ENCODE data around the gene IFNA8.
"Not testable (repeated sequence)": the region's sequence is repeated elsewhere in the genome, so short reads cannot be mapped to it uniquely, and the experiment has no call there.

IFNA8 gene

DNA sequence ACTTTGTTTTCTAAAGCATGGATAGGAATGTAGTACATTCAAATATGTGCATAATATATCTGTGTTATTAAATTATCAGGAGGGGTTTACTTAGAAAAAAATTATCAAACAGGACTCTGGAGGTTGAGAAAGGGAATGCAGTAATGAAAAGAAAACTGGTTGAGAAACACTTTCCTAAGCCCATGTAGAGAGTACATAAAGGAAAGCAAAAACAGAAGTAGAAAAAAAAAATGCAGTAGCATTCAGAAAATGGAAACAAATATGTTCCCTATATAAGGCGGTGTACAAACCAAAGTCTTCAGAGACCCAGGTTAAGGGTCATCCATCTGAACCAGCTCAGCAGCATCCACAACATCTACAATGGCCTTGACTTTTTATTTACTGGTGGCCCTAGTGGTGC is at the start of gene IFNA8:
Gene IFNA8, plus strand, starts transcription at position 301 of the 400 bp plus-strand sequence. Its CDS starts 60 bp downstream, at position 361.
- no peak for DNase-seq

DNA sequence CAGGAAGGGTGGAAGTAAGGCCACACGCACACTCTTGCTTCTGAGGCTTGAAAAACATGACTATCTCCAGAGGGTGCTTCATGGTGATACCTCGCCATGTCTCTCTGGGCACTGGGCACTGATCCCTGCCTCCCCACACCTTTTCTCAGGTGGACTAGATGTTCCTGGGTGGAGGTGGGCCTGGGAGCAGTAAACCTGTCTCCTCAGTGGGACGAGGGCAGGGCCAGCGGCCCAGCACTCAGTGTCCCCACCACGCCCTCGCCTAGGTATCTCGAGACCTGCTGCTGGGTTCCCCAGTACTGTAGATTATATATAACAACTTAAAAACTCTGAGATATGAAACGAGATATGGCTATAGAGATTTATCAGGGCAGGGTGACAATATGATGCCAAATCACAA is 46.6 kb upstream of the IFNA8 start:
- no peak for DNase-seq

DNA sequence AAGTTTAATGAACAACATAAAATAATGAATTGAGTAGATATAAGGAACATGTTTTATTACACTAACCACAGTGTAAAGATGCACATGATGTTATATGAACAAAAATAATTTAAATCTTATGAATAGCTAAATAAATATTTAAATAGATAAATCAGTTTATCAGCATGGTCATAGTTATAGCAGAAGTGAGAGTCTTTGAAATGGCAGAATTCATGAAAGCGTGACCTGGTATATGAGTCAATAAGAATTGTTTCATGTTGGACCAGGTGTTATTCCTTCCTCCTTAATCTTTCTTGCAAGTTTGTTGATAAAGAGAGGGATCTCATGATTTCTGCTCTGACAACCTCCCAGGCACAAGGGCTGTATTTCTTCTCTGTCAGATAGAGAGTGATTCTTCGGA is 41.7 kb upstream of the IFNA8 start:
- DNase-seq: not testable (repeated sequence)

DNA sequence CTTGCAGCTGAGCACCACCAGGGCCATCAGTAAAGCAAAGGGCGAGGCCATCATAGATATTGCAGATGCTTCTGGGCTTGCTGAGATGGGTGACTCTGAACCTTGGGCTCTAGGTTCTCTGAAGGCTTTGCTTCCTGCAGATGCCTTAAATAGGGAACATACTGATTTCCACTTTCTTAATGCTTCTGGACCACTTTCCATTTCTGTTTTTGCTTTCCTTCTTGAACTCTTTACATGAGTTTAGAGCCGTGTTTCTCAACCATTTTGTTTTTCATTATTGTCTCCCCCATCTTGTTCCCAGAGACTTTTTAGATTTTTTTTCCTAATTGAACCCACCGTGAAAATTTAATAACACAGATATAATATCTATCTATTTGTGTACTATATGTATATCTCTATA is 41.0 kb upstream of the IFNA8 start, which contains the start of gene IFNA13:
Gene IFNA13, minus strand, starts transcription at position 101 of the 400 bp plus-strand sequence. Its CDS starts 47 bp downstream, at position 54.
- DNase-seq: no peak

DNA sequence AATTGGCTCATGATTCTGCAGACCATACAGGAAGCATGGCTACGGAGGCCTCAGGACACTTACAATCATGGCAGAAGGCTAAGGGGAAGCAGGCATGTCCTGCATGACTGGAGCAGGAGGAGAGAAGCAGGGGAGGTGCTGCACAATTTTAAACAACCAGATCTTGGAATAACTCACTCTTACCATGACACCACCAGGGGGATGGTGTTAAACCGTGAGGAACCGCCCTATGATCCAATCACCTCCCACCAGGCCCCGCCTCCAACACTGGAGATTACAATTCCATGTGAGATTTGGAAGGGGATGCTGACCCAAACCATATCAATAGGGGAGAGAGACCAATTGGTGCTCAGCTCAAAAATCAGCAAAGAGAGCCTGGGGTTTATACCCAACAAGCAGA is 37.5 kb upstream of the IFNA8 start:
- not testable (repeated sequence) for DNase-seq

DNA sequence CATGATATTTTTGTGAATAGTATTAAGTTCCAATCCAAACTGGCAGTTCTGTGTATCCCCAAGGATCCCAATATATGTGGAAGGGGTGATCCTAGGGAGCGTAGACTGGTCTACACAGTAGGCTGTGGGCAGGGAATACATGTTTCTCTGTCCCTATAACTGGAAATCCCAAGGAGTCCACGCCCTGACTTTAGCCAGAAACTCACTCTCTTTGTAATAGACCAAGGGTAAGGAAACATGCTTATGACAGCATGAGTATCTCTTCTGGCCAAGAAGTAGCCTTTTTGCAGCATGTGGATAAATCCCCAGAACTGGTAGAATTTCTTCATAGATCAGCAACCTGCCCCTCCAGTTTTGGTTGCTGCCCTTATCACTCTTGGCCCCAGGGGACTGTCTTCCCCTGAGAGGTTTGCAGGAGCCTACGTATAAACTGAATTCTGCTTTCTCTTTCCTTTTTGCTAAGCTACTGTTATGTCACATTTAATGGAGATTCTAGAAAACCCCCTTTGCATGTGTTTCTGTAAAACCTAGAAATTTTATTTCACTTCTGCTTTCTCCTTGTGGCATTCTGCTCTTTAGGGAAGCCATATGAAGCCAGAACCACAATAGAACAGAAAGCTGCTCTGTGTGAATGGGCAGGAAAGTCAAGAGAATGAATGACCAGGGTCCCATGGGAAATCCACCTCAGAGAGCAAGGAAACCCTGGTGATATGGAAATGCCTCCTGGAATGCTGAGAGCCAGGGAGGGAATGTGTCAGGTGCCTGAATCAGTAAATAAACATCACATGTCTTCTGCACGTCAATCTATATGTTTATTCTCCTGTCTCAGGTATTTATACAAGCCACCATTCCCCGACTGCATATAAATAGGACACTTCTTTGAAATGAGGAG is 27.2 kb upstream of the IFNA8 start:
- no peak for DNase-seq

DNA sequence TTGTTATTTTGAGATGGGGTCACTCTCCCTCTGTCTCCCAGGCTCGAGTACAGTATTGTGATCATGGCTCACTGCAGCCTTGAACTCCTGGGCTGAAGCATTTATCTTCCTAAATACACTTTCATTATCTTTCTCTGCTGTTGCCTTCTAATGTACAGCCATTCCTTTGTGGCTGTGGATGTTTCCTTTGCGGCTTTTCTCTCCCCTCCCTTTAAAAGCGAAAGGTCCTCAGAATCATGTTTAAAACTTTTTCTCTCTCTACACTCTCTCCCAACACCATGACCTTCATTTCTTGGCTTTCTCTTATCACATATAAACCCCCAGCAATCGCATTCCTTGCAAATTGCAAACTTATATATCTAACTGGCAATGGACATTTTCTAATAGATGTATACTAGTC is 25.3 kb upstream of the IFNA8 start:
- no peak for DNase-seq

DNA sequence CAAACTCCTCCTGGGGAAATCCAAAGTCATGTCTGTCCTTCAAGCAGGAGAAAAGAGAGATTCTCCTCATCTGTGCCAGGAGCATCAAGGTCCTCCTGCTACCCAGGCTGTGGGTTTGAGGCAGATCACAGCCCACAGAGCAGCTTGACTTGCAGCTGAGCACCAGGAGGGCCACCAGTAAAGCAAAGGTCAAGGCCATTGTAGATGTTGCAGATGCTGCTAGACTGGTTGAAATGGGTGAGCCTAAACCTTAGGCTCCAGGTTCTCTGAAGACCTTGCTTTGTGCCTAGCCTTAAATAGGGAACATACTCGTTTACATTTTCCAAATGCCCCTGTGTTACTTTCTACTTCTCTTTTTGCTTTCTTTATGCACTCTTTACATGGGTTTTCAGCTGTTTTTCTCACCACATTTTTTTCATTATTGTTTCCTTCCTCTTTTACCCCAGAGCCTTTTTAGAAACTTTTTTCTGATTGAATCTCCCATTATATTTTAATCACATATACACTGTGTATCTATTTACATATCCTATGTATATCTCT is 23.7 kb upstream of the IFNA8 start, which contains the start of gene IFNA2:
Gene IFNA2, minus strand, starts transcription at position 268 of the 540 bp plus-strand sequence. Its CDS starts 69 bp downstream, at position 199.
- DNase-seq: no peak

DNA sequence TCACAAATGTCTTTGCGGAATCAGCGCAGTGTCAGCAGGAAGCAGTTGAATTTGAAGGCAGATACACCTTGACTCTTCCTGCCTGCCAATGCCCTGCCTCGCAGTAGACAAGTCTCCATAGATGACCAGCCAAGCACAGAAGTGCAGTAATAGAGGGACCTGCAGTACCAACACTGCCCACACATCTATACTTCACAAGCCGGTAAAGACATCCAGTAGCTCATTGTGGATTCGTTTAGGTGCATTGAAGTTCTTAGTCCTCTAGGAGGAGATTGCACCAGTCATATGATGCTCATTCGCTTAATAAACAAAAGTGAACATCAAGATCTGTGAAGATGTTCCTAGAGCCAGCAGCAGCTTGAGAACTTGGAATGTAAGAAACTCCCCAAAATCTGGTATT is 16.6 kb upstream of the IFNA8 start:
- no peak for DNase-seq

DNA sequence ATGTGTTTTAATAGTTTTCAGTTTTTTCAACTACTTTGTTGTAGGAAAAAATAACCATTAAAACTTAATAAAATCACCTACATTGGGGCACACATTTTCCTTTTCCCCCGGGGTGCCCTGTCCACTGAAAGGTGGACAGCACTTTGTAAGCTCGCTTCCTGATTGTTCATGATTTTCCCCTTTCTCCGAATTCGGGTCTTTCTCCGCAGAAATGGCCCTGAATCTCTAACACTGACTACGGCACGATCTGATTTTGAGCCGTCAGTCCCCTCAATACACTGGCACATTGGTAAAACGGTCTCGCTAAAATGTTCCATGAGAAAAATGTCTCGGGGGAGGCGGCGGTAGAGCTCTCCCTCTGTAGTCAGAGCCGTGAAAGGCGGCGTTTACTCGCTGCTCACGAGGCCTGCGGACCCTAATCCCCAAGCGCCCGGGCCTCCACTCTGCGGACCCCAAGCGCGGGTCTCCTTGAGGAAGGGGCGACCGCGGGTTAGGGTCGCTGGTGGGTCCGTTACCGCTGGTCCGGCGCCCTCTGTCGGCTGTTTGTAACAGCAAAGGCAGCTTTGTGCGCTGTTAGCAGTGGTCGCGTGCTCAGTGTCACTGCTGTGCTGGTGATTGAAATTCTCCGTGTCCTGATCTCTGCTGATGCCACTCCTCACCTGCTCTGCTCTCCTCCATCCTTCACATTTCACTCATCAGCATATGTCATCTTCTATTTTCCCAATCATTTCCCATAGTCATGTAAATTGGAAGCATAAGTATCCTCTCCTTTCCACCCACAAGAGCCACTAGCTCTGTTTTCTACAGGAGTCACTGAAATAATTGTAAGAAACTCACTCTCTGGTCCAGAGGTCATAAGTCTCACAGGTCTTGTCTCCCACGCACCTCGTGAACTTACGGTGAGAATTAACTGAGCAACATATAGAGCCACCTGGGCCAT is 12.9 kb upstream of the IFNA8 start:
- peak; percentile 55 for DNase-seq

DNA sequence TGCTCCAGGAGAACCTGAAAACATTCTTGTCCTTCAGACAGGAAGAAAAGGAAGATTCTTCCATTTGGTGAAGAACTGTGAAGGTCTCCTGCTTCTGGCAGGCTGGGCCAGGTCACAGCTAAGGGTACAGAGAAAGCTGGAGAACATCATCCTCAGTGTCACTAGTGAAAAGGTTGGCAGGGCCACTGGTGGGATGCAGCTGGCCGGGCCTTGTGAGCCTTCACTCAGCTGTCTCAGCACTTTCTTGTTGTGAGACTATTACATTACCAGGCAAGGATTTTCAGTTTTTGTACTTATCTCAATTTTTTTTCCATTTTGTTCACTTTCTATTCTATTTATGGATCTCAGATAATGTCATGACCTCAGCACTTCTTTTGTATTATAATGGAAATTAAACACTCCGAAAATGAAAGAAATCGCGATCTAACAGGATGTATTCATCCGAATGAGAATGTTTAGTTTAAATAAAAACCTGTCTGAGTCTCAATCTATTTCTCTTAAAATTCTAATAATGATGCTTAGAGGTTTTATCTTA is 9.9 kb upstream of the IFNA8 start:
- no peak for DNase-seq

DNA sequence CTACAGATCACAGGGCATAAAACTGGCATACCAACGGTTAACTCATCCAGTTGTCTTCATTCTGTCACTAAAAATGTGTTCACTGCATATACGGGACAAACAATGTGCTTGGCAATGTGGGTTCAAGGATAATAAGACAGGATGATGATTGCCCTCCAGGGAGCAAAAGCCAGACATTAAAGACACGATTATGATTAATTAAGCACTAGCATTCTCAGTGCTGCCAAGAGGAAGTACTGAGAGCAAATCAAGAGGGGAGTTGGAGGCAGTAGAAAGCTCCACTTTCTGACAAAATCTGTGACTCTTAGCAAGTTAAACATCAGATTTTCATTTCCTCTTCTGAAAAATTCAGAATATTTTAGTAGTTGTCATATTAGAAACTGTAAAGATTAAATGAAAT is 9.0 kb upstream of the IFNA8 start:
- no peak for DNase-seq

DNA sequence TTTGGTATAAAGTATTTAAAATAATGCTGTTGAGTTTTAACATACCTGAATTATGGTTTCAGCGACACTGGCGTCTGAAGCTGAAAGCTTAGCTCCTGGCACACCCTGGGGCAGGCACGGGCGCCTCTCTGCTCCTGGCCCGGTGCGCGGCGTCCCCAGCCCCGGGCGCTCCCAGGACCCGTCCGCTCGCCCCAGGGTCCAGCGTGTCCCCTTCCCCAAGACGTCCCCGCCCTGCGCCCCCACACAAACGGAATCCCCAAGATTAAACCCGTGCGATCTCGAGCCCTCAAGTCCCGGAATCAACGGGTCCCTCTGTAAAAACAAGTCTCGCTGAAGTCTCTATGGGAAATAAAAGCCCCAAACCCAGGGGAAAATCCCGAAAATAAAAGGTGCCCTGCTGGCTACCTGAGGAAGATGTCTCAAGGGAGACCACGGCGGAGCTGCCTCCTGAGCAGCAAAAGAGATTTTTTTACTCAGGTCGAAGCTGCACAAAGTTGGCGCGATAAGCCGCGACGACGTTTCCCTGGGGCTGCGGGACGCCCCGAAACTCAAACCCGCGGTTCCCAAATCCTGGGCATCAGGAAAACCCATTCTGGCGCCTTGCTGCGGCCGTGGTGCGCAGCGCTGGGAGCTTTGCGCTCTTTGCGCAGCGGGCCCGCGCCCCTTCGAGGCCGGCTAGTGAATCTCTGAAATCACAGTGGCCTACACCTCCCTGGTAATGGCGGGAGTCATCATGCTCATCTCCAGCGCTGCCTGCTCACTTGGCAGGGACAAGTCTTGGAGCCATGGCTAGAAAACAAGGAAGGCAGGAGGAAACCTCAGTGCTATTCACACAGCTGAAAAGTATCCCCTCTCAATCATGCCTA is 6.3 kb upstream of the IFNA8 start:
- no peak for DNase-seq

DNA sequence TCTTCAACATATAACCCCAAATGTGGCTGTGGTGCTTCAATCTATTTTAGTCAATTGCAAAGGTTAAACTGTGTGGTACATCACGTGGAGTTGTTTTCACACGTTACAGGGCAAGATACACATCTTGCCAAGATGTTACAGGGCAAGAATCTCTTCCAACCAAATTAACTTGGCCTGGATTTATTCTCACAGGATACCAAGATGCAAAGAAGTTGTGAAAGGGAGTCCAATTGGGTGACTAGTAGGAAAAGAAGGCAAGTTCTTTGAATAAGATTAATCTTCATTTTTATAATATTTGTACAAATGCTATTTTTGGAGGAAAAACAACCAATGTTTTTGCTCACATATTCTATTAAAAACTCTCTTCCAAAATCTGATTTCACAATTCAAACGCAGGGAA is 4.8 kb upstream of the IFNA8 start:
- no peak for DNase-seq

DNA sequence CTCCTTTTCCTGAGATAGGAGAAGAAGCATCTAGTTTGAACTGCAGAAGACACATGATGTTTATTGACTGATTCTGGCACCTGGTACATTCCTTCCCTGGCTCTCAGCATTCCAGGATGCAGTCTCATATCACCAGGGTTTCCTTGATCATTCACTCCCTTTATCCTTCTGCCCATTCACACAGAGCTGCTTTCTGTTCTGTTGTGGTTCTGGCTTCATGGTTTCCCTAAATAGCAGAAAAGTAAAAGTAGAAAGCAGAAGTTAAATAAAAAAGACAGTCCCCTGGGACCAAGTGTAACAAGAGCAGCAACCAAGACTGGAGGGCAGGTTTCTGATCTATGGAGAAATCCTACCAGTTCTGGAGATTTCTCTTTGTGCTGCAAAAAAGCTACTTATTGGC is 3.2 kb downstream of the IFNA8 start:
- DNase-seq: no peak

DNA sequence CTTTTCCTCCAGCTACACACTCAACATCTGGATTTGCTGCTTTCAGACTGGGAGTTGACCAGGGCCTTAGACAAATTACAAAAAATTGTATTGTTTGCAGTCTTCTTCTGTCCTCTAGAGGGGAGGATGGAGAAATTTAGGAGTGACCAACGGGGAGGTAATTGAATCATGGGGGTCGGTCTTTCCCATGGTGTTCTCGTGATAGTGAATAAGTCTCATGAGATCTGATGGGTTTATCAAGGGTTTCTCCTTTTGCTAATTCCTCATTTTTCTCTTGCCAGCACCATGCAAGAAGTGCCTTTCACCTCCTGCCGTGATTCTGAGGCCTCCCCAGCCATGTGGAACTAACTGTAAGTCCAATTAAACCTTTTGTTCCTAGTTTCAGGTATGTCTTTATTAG is 4.2 kb downstream of the IFNA8 start:
- no peak for DNase-seq

DNA sequence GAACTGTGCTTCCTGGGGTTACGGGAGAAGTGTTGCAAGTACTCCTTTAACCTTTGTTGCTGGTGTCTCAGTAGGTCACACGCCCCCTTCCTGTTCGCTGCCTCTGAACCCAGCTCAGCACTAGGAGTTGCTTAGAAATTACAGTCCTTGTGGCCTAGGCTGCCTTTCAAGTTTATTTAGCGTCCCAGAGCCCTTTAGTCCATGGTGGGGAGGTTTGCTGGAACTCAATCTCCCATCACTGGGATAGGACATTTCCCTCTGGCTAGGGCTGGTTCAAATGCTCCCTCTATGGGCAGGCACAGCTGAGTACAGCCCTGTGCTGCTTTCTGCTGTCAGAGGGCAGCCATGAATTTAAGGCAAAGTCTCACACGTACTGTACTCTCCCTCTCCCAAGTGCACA is 4.7 kb downstream of the IFNA8 start:
- DNase-seq: no peak

DNA sequence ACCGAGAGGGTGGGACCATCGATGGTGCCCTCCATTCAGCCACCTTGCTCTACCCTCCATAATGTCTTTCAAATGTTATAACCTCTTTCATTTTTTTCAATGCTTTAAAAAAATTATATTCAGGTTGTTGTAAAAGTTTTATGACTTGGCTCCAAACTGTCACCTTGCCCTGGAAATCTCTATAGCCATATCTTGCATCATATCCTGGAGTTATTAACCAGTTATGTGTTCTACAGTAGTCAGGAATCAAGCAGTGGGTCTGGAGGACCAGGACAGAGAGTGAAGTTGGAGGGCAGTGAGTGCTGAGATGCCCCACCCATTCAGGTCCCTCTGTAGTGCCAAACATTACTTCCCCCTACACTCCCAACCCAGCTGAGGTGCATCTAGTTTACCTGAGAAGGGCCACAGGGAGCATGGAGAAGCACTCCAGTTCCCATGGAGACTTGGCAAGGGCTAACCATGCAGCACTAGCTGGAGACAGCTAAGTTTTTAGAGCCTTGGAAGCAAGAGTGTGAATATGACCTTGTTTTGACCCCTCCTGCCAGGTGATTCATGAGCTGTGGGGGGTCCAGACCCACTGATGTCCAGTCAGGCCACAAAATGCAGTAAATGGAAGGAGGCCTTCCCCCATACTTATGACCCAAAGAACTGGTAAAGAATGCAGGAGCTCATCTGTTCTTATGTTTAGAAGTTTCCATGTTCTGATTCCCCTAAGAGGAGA is 5.5 kb downstream of the IFNA8 start:
- DNase-seq: no peak

DNA sequence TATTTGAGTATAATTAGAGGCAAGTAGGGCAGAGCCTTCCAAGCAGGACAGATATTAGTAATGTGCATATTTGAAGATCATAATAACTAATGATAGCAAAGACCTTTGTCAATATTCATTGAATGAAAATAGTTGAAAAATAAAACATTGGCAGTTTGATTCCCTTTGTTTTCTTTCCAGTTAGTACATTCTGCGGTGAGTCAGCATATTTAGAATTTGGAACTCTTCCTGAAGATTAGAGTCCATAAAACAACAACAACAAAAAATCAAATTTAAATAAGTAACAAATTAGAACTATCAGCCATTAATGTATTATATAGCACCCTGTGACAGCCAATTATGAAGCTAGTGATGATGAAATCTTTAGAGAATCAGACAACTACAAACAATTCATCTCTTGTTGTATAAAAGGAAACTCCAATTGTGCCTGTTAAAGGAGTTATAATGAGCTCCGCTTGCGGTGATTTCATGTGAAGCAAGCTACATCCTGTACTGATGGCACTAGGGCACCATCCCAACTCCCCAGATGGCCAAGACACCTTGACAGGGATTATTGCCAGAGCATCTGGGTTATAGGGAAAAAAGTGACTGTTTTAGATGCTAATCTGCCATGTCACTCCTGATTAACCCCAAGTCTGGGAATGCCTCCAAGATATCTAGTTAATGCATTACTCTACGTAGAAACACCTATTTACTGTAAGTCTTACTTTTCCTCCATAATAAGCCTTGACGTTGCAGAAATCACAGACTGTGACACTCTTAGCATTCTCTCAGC is 6.8 kb downstream of the IFNA8 start:
- no peak for DNase-seq

DNA sequence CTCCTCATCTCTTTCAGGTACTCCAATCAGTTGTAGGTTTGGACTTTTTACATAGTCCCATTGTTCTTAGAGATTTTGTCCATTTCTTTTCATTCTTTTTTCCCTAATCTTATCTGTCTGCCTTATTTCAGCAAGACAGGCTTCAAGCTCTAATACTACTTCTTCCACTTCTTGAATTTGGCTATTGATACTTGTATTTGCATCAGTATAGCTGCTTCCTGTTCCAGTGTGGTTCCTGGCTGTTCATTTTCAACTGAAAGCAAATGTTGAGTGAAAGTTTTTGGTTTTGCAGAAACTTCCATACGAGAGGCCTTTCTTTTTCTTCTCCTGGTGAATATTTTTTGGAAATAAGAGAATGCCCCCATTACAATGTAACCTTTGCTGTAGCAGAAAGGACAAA is 19.3 kb downstream of the IFNA8 start:
- no peak for DNase-seq

Measured in activated gamma-delta T cell treated with Interleukin-2 at 50 U/mL for 16 hours (primary cell).